Upper lobe of right lung (tissue), 1 donor: ENCODE data around the gene EVC2. TPM values are rescaled to one million over a fixed set of nuclear protein-coding genes. Genes with fewer than 3 reads are reported as not detected.

Source experiments
- ATAC-seq: fragments of 200-7000 bp; cut with Tn5 transposase; one replicate; pipeline ENCODE4 v1.9.1; 2020; ENCODE audit warnings: mild to moderate bottlenecking, moderate library complexity
- DNase-seq: peaks from one replicate; pipeline ENCODE4 v3.0.0-alpha.2; 2020
- H3K27ac ChIP-seq: fragments of 200-600 bp; one replicate; pipeline ENCODE4 v1.8.0; 2022
- H3K27me3 ChIP-seq: fragments of 200-600 bp; one replicate; pipeline ENCODE4 v1.8.0; 2022; ENCODE audit warnings: mild to moderate bottlenecking
- H3K36me3 ChIP-seq: fragments of 200-600 bp; one replicate; pipeline ENCODE4 v1.8.0; 2022
- H3K4me1 ChIP-seq: fragments of 200-600 bp; one replicate; pipeline ENCODE4 v1.8.0; 2022
- H3K4me3 ChIP-seq: fragments of 200-600 bp; one replicate; pipeline ENCODE4 v1.8.0; 2022; ENCODE audit warnings: mild to moderate bottlenecking
- H3K9me3 ChIP-seq: fragments of 200-600 bp; one replicate; pipeline ENCODE4 v1.8.0; 2022
- CTCF ChIP-seq: fragments of 200-600 bp; IDR thresholded peaks from one replicate; pipeline ENCODE4 v1.8.0; 2022; ENCODE audit warnings: antibody characterized with exemption
- intact Hi-C: fragments of 100-400 bp; cut with DNase I; formaldehyde crosslinking; loops from one replicate; pipeline ENCODE4 v1.11.0; 2022
- total RNA-seq: library from RNA; stranded (reverse); fragmentation: NEBNext Ultra II Directional; extraction: Animal tissue kit (Norgen Biotek cat#: 25700); gene quantifications from one replicate; pipeline ENCODE4 v1.2.1, GENCODE V29; 2021
- donor health status: DM: no; HTN: yes; CAD: no; lungs with severe emphysema.

The EVC2 gene
- total RNA-seq, 1 donor from 2014 or later = 6.3 TPM

- no peak for DNase-seq
- Histone ChIP-seq H3K4me1 (peaks cover 3% of the 10 kb centered on the region), H3K9me3 (no peaks in the 10 kb centered on the region), H3K36me3 (no peaks in the 10 kb centered on the region), H3K4me3 (no peak overlapping the region), H3K27me3 (no peaks in the 10 kb centered on the region), H3K27ac (no peak overlapping the region)
- no peak for ATAC-seq
- intact Hi-C loops = no loop called here
- TF ChIP-seq CTCF = no peak
These were observed 180.3 kb downstream of the EVC2 start for GRCh38 chr4:5528031-5528436.

DNA sequence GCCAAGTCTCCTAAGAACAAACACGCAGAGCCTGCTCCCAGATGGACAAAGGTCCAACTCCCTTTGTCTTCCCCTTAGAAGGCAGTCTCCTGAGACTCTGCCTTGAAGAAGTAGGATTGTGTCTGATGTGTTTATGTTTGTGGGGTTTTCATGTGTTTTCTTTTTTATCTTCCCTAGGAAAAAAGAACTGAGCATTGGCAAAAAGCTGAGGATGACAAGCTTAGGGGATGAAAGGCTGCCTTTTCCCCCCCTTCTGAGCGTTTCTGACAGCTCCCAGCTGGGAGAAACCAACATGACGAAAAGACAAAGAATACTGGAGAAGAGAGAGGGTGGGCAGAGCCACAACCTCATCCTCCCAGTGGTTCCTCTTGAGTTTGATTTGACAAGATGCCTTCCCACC is 181.1 kb downstream of the EVC2 start:
- intact Hi-C loops = no loop called here
- no peak for TF ChIP-seq CTCF

DNA sequence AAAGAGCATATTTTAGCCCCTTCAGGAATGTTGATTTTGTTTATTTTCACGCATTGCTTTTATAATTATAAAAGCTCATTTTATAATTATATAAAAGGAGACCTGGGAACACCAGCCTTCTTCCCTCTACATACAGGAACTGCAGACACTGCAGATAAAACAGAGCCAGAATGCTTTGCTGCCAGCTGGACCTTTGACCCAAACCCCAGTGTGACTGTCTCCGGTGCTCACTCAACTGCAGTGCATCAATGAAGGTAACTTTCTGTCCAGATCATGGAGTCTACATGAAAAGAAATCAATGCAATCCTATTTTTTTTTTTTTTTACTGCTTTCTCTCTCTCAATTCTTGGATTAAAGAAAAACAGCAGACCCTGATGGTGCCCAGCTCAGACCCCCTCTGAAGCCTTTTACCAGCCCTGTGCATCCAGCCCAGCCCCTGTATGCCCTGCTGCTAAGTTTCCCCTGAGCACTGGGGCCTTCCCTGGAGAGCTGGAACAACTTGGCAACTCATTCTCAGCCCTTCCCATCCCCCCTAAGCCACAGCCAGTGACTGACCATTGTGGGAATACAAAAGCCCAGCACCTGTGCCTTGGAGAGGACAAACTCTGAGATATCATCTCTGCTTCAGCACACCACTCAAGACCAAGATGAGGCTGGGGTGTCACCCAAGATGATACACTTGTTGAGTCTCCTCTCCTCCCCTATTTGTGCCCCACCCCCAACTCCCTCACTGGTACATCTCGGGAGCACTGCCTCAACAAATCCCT is 182.1 kb downstream of the EVC2 start:
- no peaks in the 10 kb centered on the region for H3K27me3 ChIP-seq
- ATAC-seq = no peak
- intact Hi-C loops = no loop called here
- TF ChIP-seq CTCF = no peak
- no peak overlapping the region for H3K27ac ChIP-seq
- no peak for DNase-seq
- H3K4me1 ChIP-seq = peaks cover 3% of the 10 kb centered on the region
- H3K9me3 ChIP-seq = no peaks in the 10 kb centered on the region
- no peak overlapping the region for H3K4me3 ChIP-seq
- H3K36me3 ChIP-seq = no peaks in the 10 kb centered on the region

More for the DNA sequence above, 181.1 kb downstream of the EVC2 start:
- ATAC-seq = no peak
- no peak for DNase-seq
- Histone ChIP-seq H3K9me3 (no peaks in the 10 kb centered on the region), H3K4me3 (no peak overlapping the region), H3K36me3 (no peaks in the 10 kb centered on the region), H3K27ac (no peak overlapping the region), H3K4me1 (peaks cover 3% of the 10 kb centered on the region), H3K27me3 (no peaks in the 10 kb centered on the region)

DNA sequence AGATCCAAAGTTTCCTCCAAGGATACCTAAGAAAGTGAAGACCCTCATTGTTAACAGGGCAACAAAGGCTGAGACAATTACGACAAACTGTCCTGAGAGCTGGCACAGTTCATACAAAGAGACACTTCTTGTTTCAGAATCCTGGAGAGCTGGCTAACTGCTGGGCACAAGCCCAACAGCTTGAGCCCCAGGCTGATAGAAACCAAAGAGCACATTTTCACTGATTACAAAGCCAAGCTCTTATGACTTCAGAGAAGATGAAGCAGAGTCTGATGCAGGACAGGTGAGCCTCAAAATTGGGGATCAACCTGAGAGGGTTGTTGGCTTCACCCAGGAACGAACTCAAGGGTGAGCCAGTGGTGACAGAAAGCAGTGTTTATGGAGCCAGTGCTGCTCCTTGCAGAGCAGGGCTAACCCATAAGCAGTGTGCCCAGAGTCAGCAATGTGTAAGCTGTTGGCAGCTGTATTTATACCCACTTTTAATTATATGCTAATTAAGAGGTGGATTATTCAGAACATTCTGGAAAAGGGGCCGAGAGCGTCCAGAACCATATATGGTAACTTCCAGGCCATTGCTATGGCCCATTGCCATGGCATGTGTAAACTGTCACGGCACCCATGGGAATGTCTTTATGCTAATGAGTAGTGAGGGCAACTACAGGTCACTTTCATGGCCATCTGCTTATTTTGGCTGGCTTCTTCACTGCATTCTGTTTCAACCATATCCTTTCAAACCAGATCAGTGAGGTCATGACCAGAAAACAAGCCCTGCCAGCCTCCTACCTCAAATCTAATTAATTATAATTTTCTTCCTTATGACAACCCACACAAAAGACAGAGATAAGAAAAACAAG is 183.7 kb downstream of the EVC2 start:
- Histone ChIP-seq H3K9me3 (no peaks in the 10 kb centered on the region), H3K4me3 (no peak overlapping the region), H3K27me3 (no peaks in the 10 kb centered on the region), H3K4me1 (peaks cover 3% of the 10 kb centered on the region), H3K27ac (no peak overlapping the region), H3K36me3 (no peaks in the 10 kb centered on the region)
- intact Hi-C loops = no loop called here
- no peak for TF ChIP-seq CTCF
- peak; percentile 48 for ATAC-seq
- DNase-seq = no peak

GRCh38 chr4:5517372-5517771 is 191.0 kb downstream of the EVC2 start:
- H3K36me3 ChIP-seq = no peaks in the 10 kb centered on the region
- intact Hi-C loops = no loop called here
- ATAC-seq (no peak), DNase-seq (no peak)
- no peak overlapping the region for H3K27ac ChIP-seq
- no peak overlapping the region for H3K4me3 ChIP-seq
- no peaks in the 10 kb centered on the region for H3K27me3 ChIP-seq
- H3K9me3 ChIP-seq = no peaks in the 10 kb centered on the region
- no peaks in the 10 kb centered on the region for H3K4me1 ChIP-seq
- no peak for TF ChIP-seq CTCF
